GM18526 (cell line): ENCODE results near the gene OSBPL9.

ENCODE experiments used
- POLR2A ChIP-seq: IDR thresholded peaks from 3 replicates; pipeline ENCODE4 v1.6.1; 2011; ENCODE audit not compliant: insufficient read length; ENCODE audit errors: extremely low read depth

The OSBPL9 gene

DNA sequence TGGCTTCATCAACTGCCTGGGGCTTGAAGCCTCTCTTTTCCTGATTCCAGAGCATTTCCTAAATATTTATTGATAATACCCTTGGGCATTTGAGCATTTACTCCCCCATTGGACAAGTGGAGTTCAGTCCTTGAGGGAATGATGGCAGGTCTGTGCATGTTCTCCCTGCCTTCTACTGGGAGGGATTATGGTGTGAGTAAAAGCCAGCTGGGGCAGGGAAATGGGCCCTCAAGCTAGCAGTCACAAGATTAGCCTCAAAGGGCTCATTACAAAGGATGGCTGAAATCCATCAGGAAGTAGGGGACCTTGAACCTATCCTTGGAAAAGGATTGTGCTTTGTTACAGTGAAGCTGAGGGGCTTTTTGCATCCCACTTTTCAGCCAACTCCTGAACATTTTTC lies 24.2 kb upstream of the OSBPL9 start:
- no peak for TF ChIP-seq POLR2A

- no peak for TF ChIP-seq POLR2A
Measured at GRCh38 chr1:51594716-51595115, 22.2 kb upstream of the OSBPL9 start.

GRCh38 chr1:51600529-51600928 lies 16.4 kb upstream of the OSBPL9 start:
- TF ChIP-seq POLR2A: no peak

DNA sequence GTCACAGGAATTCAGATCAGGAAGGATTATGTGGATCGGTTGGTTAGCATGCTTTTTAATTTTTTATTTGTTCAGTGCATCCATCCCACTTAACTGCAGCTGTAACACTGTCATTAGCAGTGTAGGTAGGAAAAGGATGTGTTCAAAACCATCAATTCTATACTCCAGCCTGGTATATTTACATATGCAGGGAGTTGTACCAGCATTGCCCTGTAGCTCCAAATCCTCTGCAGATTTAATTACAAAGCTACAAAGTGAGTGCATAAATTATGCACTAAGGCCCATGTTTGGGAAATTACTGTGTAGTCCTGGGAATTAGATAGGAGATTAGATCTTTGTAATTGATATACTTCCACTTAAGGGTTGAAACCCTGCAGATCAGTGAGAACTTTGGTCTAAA lies 15.9 kb upstream of the OSBPL9 start:
- TF ChIP-seq POLR2A: no peak

- no peak for TF ChIP-seq POLR2A
Measured at GRCh38 chr1:51605961-51606723, 10.8 kb upstream of the OSBPL9 start.

GRCh38 chr1:51607681-51608095 lies 9.2 kb upstream of the OSBPL9 start:
- no peak for TF ChIP-seq POLR2A

GRCh38 chr1:51610637-51611036 lies 6.3 kb upstream of the OSBPL9 start:
- no peak for TF ChIP-seq POLR2A

DNA sequence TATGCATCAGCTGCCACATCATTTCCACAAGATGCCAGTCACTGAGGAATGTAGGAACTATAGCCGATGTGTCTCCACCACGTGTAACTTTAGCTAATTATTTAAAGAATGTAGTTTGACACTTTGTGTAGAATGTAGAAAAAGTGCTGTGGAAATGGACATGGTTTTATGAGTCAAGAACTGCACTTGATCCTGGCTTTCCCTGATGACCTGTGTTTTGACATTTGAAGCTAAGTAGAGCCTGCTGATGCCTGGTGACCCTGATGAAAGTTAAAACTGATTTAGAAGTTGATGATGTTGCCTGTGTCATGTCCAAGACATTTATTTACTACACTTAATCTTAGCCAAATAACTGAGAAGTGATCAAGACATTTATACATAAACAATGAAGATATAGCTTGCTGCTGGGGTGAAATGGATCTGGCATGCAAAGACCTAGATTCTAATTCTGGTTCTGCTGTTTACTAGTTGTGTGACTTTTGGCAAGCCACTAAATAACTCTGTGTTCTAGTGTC lies 4.4 kb upstream of the OSBPL9 start:
- TF ChIP-seq POLR2A: no peak

GRCh38 chr1:51615780-51616291 lies 1.1 kb upstream of the OSBPL9 start:
- no peak for TF ChIP-seq POLR2A

DNA sequence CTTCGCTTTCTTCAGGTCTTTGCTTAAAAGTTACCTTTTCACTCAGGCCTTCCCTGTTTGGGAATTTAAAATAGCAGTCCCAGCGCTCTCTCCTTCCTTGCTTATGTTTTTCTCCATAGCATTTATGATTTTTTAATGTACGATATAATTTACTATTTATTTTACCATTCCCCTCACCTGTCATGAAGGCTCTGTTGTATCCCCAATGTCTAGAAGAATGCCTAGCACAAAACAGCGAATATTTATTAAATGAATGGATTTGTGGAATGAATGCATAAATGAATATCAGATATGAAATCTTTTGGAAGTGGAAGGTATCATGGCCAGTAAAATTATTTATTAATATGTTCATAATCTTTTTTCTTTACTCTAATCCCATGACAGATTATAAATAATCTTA lies 402 bp upstream of the OSBPL9 start:
- TF ChIP-seq POLR2A: no peak

DNA sequence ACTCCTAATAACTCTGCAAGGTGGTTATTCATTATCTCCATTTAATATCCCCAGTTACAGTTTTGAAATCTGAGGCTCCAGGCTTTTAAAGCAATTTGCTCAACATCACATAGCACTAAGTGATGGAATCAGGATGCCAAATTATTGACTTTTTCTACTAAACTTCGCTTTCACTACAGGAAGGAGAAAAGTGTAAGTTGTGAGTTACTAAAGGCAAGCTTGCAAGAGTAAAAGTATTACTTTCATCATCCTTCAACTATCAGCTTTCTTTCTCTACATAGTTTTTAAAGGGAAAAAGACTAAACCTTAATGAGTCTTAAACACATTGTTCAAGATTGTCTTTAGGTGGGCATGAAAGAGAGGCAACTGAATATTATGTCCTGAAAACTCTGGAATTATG lies 1.8 kb downstream of the OSBPL9 start:
- no peak for TF ChIP-seq POLR2A

GRCh38 chr1:51620470-51620869 lies 3.6 kb downstream of the OSBPL9 start:
- TF ChIP-seq POLR2A: no peak

DNA sequence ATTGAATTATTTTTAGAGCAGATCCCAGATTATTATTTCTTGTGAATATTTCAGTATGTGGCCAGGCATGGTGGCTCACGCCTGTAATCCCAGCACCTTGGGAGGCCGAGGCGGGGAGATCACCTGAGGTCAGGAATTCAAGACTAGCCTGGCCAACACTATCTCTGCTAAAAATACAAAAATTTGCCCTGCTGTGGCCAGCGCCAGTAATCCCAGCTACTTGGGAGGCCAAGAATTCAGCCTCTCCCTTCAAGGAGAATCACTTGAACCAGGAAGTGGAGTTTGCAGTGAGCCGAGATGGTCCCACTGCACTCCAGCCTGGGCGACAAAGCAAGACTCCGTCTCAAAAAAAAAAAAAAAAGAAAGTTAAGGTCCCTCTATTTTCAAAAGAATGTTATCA lies 4.3 kb downstream of the OSBPL9 start:
- no peak for TF ChIP-seq POLR2A

DNA sequence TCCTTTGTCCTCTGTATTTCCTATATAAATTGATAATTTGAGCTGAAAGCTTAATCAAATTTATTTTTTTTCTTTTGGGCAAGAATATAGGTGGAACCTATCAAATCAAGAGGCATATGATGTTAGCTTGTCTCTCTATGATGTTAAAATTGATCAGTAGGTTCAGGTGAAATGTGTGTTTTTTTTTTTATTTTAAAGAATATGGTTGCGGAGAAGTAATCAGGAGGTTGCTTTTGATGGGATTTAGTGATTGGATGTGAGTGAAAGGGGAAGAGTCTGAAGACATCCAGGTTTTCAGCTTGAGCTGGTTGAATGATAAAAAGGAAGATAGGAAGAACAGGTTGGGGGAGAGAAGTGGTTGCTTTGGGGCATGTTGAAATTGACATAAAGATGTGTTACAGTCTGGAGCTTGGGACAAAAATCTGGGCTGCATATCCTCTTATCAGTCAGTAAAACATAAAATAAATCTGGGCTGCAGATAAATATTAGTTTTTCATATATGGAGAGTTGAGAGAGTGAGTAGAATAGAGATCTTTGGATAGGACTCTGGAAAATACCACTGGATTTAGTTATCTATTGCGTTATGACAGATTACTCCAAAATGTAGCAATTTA lies 5.1 kb downstream of the OSBPL9 start:
- TF ChIP-seq POLR2A: no peak

GRCh38 chr1:51622455-51622913 lies 5.6 kb downstream of the OSBPL9 start:
- TF ChIP-seq POLR2A: no peak

- no peak for TF ChIP-seq POLR2A
Measured at GRCh38 chr1:51623025-51623424, 6.1 kb downstream of the OSBPL9 start.
